AG09309 (cell line): ENCODE results near the gene PRKCH.

Experiments
- DNase-seq: peaks from one replicate; pipeline ENCODE4 v3.0.0-alpha.2; 2010; ENCODE audit warnings: low read depth
- H3K4me3 ChIP-seq: 2 replicates; pipeline ENCODE4 v1.5.1; 2011; ENCODE audit warnings: mild to moderate bottlenecking, low read depth, low read length, moderate library complexity; ENCODE audit not compliant: control insufficient read depth
- TF ChIP-seq, protein P1 (sequence below): IDR thresholded peaks from 2 replicates; pipeline ENCODE4 v1.5.1; 2011; ENCODE audit warnings: mild to moderate bottlenecking, low read depth, low read length, inconsistent platforms; ENCODE audit not compliant: insufficient read depth, control insufficient read depth; ENCODE audit errors: missing control alignments

PRKCH gene

DNA sequence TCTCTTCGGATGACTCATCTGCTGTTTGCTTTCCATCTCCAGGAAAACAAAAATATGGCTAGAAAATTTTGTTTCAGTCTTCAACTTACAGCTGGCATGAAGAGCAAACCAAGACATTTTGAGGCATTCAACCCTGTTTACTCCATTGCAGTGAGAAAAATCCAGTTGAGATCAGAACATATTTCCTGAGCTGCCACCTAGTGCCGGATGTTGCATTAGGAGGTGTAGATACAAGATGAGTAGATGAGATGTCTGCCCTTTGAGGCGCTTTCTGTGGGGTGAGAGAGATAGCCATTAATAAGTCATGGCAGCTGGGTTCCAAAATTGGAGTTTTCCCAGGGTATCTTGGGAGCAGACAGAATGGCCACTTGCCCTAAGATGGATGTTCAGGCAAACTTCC, 171.1 kb downstream of the PRKCH start:
- no peak overlapping the region for H3K4me3 ChIP-seq
- TF ChIP-seq, protein P1, sequence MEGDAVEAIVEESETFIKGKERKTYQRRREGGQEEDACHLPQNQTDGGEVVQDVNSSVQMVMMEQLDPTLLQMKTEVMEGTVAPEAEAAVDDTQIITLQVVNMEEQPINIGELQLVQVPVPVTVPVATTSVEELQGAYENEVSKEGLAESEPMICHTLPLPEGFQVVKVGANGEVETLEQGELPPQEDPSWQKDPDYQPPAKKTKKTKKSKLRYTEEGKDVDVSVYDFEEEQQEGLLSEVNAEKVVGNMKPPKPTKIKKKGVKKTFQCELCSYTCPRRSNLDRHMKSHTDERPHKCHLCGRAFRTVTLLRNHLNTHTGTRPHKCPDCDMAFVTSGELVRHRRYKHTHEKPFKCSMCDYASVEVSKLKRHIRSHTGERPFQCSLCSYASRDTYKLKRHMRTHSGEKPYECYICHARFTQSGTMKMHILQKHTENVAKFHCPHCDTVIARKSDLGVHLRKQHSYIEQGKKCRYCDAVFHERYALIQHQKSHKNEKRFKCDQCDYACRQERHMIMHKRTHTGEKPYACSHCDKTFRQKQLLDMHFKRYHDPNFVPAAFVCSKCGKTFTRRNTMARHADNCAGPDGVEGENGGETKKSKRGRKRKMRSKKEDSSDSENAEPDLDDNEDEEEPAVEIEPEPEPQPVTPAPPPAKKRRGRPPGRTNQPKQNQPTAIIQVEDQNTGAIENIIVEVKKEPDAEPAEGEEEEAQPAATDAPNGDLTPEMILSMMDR = no peak
- no peak for DNase-seq

DNA sequence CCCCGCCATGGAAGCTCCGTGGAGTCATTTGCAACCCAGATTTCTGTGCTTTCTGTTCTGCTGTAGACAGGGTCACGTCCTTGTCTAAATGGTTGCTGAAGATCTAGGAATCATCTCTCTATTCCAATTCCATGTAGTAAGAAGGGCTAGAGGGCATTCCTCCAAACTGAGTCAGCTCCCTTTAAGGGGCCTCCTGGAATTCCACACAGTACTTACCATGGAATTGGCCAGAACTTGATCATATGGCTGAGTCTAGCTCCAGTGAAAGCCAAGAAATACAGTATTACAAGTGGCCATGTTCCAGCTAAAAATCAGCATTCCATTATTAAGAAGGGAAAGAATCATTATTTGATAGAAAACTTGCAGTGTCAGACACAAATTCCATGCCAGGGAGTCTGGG, 171.9 kb downstream of the PRKCH start:
- DNase-seq = peak; percentile 73
- no peak overlapping the region for H3K4me3 ChIP-seq
- TF ChIP-seq, protein P1 = no peak

DNA sequence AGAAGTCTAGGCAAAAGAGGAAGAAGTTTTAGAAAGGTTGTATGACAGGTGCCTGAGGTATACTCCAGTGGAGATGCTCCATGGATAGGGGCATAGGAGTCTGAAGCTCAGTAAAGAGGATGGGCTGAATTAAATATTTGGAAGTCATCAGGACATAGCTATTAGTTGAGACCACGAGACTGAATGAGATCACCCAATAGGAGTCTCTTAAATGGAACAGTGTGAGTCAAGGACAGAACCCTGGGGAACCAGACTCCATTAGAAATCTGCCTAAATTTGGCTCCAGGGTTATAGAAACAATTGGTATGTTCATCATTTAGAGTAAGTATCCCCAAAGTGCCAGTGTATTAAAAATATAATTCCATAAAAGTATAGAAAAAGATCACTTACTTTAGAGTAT, 172.6 kb downstream of the PRKCH start:
- no peak for DNase-seq
- no peak overlapping the region for H3K4me3 ChIP-seq
- TF ChIP-seq, protein P1 = no peak

DNA sequence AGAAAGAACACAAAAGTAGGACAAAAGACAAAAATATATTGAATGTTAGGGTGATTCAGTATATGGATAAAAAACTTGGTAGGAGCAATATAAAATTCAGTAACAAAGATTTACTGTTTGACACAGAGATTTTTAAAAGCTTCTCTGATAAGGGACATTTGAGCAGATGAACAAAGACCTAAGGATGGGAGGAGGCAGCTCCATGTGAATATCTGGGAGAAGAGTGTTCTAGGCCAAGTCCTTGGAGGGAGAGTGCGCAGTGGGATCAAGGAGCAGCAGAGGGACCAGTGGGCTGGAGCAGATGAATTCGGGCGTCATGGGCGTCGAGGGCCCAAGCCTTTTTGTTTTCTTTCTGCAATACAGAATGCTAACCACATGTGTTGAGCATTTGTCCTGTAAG, 174.4 kb downstream of the PRKCH start:
- TF ChIP-seq, protein P1 = no peak
- no peak for DNase-seq
- H3K4me3 ChIP-seq = no peak overlapping the region

DNA sequence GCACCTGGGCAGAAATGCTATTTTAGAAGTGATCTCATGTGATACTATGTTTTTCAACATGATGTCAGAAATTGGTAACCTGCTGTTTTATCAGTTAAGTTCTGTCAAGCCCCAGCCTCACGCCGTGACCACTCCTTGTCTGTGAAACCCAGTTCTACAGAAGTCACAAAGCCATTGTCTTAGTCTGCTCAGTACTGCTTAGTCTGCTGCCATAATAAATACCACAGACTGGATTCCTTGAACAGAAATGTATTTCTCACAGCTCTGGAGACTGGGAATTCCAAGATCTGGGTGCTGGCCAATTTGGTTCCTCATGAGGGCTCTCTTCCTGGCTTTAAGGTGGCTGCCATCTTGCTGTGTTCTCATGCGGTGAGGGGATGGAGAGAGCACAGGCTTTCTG, 176.9 kb downstream of the PRKCH start:
- H3K4me3 ChIP-seq = no peak overlapping the region
- TF ChIP-seq, protein P1 = no peak
- DNase-seq = no peak

DNA sequence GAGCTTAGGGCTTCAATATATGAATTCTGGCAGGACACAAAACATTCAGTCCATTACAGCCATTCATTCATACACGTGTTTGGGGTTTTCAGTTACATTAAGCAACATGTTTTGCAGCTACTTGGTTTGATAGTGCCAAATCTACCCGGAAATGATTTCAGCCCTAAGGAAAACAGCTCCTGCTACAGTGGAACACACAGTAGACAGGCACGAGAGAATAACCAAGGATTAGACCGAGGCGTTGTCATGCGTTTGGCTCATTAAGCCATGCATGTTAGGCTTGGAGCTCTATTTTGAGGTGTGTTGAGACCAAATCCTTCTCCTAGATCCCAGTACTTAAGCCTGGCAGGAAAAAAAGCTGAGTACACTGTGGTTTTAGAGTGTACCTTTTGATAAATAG, 177.4 kb downstream of the PRKCH start:
- TF ChIP-seq, protein P1 = no peak
- peak; percentile 66 for DNase-seq
- no peak overlapping the region for H3K4me3 ChIP-seq

DNA sequence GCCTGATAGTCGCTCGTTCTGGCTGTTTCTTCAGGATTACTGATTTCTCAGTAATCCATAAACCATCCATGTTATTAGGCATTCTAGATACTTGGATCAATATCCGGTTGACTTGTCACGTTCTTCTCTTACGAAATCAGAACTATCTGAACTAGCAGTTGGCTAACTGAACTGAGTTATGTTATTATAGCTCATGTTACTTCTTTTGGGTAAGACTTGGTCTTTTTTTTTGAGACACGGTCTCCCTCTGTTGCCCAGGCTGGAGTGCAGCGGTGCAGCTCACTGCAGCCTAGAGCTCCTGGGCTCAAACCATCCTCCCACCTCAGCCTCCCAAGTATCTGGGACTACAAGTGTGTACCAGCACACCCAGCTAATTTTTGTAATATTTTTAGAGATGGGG, 178.6 kb downstream of the PRKCH start:
- no peak overlapping the region for H3K4me3 ChIP-seq
- TF ChIP-seq, protein P1 = no peak

More for the DNA sequence above, 178.6 kb downstream of the PRKCH start:
- DNase-seq = no peak
